Mesenchymal stem cell (in vitro differentiated cells and primary cell): Measurements from ENCODE around the gene UTP3.
"Not testable (repeated sequence)": the region's sequence is repeated elsewhere in the genome, so short reads cannot be mapped to it uniquely, and the experiment has no call there.

Experiments used
- DNase-seq: peaks from one replicate; pipeline ENCODE4 v3.0.0-alpha.2; 2013
- H2AFZ ChIP-seq: one replicate; pipeline ENCODE4 v1.6.1; 2013; ENCODE audit warnings: low read depth, mild to moderate bottlenecking, control low read depth, inconsistent platforms, low read length, moderate library complexity
- H2AK5ac ChIP-seq: 2 replicates; pipeline ENCODE4 v1.6.1; 2013; ENCODE audit warnings: low read length, moderate library complexity, mild to moderate bottlenecking, inconsistent platforms; ENCODE audit not compliant: severe bottlenecking
- H2BK120ac ChIP-seq: one replicate; pipeline ENCODE4 v1.6.1; 2013; ENCODE audit warnings: low read depth, mild to moderate bottlenecking, inconsistent platforms, low read length, moderate library complexity
- H2BK12ac ChIP-seq, 2 experiments: one replicate each; pipeline ENCODE4 v1.6.1; 2013; ENCODE audit warnings: inconsistent platforms in 2 of 2, low read length in 2 of 2, mild to moderate bottlenecking in 2 of 2, moderate library complexity in 2 of 2, control low read depth in 1 of 2
- H2BK15ac ChIP-seq: one replicate; pipeline ENCODE4 v1.6.1; 2013; ENCODE audit warnings: mild to moderate bottlenecking, low read depth, inconsistent platforms; ENCODE audit not compliant: poor library complexity, severe bottlenecking
- H2BK5ac ChIP-seq: 2 replicates; pipeline ENCODE4 v1.6.1; 2013; ENCODE audit warnings: low read depth, mild to moderate bottlenecking, low read length, control low read depth, inconsistent platforms; ENCODE audit not compliant: poor library complexity, severe bottlenecking
- H3K14ac ChIP-seq, 2 experiments: one replicate each; pipeline ENCODE4 v1.6.1; 2013; ENCODE audit warnings: inconsistent platforms in 2 of 2, low read length in 2 of 2, control low read depth in 1 of 2, mild to moderate bottlenecking in 1 of 2, moderate library complexity in 1 of 2
- H3K18ac ChIP-seq, 2 experiments: one replicate each; pipeline ENCODE4 v1.6.1; 2013; ENCODE audit warnings: inconsistent platforms in 2 of 2, low read length in 2 of 2, control low read depth in 1 of 2, low read depth in 1 of 2, mild to moderate bottlenecking in 1 of 2
- H3K23ac ChIP-seq, 2 experiments: one replicate each; pipeline ENCODE4 v1.6.1; 2013; ENCODE audit warnings: inconsistent platforms in 2 of 2, low read length in 2 of 2, mild to moderate bottlenecking in 2 of 2, moderate library complexity in 2 of 2, control low read depth in 1 of 2
- H3K27ac ChIP-seq: 2 replicates; pipeline ENCODE4 v1.5.1; 2013; ENCODE audit warnings: mild to moderate bottlenecking, moderate library complexity, low read length, control low read depth, inconsistent platforms; ENCODE audit not compliant: poor library complexity, severe bottlenecking
- H3K27me3 ChIP-seq, 2 experiments: 2 replicates each; pipeline versions ENCODE4 v1.6.1 to v1.7.0; 2013; ENCODE audit warnings: low read length in 2 of 2, mild to moderate bottlenecking in 2 of 2, moderate library complexity in 2 of 2, control low read depth in 1 of 2, inconsistent platforms in 1 of 2; ENCODE audit not compliant: control insufficient read depth in 1 of 2, insufficient read depth in 1 of 2
- H3K36me3 ChIP-seq, 2 experiments: 2 replicates each; pipeline versions ENCODE4 v1.6.1 to v1.7.0; 2013; ENCODE audit warnings: low read length in 2 of 2, control low read depth in 1 of 2, inconsistent platforms in 1 of 2, low read depth in 1 of 2, mild to moderate bottlenecking in 1 of 2; ENCODE audit not compliant: insufficient read depth in 2 of 2, control insufficient read depth in 1 of 2
- H3K4ac ChIP-seq, 2 experiments: one replicate each; pipeline ENCODE4 v1.6.1; 2013; ENCODE audit warnings: inconsistent platforms in 2 of 2, low read length in 2 of 2, mild to moderate bottlenecking in 2 of 2, moderate library complexity in 2 of 2, control low read depth in 1 of 2, low read depth in 1 of 2
- H3K4me1 ChIP-seq: 2 replicates; pipeline ENCODE4 v1.6.1; 2013; ENCODE audit warnings: low read depth, low read length, control low read depth; ENCODE audit not compliant: control insufficient read depth, insufficient read depth
- H3K4me2 ChIP-seq: 2 replicates; pipeline ENCODE4 v1.6.1; 2013; ENCODE audit warnings: low read length, mild to moderate bottlenecking, inconsistent platforms; ENCODE audit not compliant: poor library complexity, severe bottlenecking
- H3K4me3 ChIP-seq, 2 experiments: 2 replicates each; pipeline versions ENCODE4 v1.5.1 to v1.7.0; 2013; ENCODE audit warnings: low read length in 2 of 2, mild to moderate bottlenecking in 2 of 2, control low read depth in 1 of 2, low read depth in 1 of 2; ENCODE audit not compliant: insufficient read depth in 1 of 2
- H3K79me1 ChIP-seq: replicated peaks from 2 replicates; pipeline ENCODE4 v1.6.1; 2013; ENCODE audit warnings: mild to moderate bottlenecking, control low read depth, low read length, inconsistent platforms; ENCODE audit not compliant: poor library complexity, severe bottlenecking
- H3K9ac ChIP-seq: 2 replicates; pipeline ENCODE4 v1.7.0; 2013; ENCODE audit warnings: mild to moderate bottlenecking, low read length, moderate library complexity
- H3K9me3 ChIP-seq: 2 replicates; pipeline ENCODE4 v1.7.0; 2013; ENCODE audit warnings: mild to moderate bottlenecking, low read length; ENCODE audit not compliant: control insufficient read depth
- H4K8ac ChIP-seq: one replicate; pipeline ENCODE4 v1.6.1; 2013; ENCODE audit warnings: inconsistent platforms, mild to moderate bottlenecking, low read length, moderate library complexity
- H4K91ac ChIP-seq: one replicate; pipeline ENCODE4 v1.6.1; 2013; ENCODE audit warnings: mild to moderate bottlenecking, low read length, inconsistent platforms
- WGBS: methylation state at CpG from one replicate; pipeline ENCODE4 v1.1.7; 2013; ENCODE audit warnings: mixed read lengths; 5-methylcytosine and 5-hydroxymethylcytosine counted together

UTP3 gene

GRCh38 chr4:70660106-70660505 is 28.2 kb upstream of the UTP3 start:
- H3K4me1 ChIP-seq: no peaks in the 10 kb centered on the region
- H4K91ac ChIP-seq: no peak overlapping the region
- no peaks in the 10 kb centered on the region for H3K9me3 ChIP-seq
- H3K79me1 ChIP-seq: no peaks in the 10 kb centered on the region
- H3K27me3 ChIP-seq: no peaks in the 10 kb centered on the region
- no peak overlapping the region for H4K8ac ChIP-seq
- no peak overlapping the region for H3K27ac ChIP-seq
- no peak overlapping the region for H3K4ac ChIP-seq
- no peak overlapping the region for H3K18ac ChIP-seq
- H2BK12ac ChIP-seq: no peak overlapping the region
- H2BK120ac ChIP-seq: no peak overlapping the region
- no peak overlapping the region for H3K4me3 ChIP-seq
- no peak overlapping the region for H3K4me2 ChIP-seq
- H2BK5ac ChIP-seq: no peak overlapping the region
- H3K14ac ChIP-seq: no peak overlapping the region
- H3K9ac ChIP-seq: no peak overlapping the region
- H3K36me3 ChIP-seq: no peaks in the 10 kb centered on the region
- H3K23ac ChIP-seq: no peak overlapping the region
- H2AFZ ChIP-seq: no peak overlapping the region
- no peak for DNase-seq
- 92% methylated on average over 4 of the region's 4 CpGs for WGBS
- H2BK15ac ChIP-seq: no peak overlapping the region
- H2AK5ac ChIP-seq: no peak overlapping the region

DNA sequence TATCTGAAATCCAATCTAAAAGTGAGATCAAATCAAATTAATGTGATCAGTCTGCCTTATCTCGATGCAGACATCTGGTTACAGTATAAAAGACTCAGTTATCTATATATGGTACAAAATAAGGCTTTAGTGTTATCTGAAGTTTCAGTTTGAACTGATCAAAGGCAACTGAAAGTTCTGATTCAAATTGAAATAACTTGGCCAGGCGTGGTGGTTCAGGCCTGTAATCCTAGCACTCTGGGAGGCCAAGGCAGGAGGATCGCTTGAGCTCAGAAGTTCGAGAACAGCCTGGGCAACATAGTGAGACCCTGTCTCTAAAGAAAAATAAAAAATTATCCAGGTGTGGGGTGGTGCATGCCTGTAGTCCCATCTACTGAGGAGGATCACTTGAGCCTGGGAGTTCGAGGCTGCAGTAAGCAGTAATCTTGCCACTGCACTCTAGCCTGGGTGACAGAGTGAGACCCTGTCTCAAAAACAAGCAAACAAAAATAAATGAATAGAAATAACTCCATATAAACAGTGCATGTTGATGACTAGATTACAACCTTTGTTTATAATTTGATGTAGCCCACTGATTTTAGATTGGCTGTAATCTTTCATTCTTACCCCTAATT is 26.9 kb upstream of the UTP3 start:
- not testable (repeated sequence) for DNase-seq, H3K27ac ChIP-seq, H3K4me2 ChIP-seq, H3K9me3 ChIP-seq, H3K36me3 ChIP-seq, H3K4me3 ChIP-seq, H2BK120ac ChIP-seq, H3K9ac ChIP-seq, H2AFZ ChIP-seq, H2AK5ac ChIP-seq, H3K27me3 ChIP-seq, H2BK5ac ChIP-seq, H3K23ac ChIP-seq, H2BK15ac ChIP-seq, H2BK12ac ChIP-seq, H4K8ac ChIP-seq, H3K14ac ChIP-seq, H3K4me1 ChIP-seq, H3K18ac ChIP-seq, H3K79me1 ChIP-seq, H4K91ac ChIP-seq, H3K4ac ChIP-seq
- WGBS: 90% methylated on average over 4 of the region's 5 CpGs

- Histone ChIP-seq H4K8ac (no peak within 1 kb of the TSS), H3K4ac (no peak within 1 kb of the TSS), H2BK12ac (no peak within 1 kb of the TSS), H2AK5ac (no peak within 1 kb of the TSS), H2BK15ac (no peak within 1 kb of the TSS), H3K27ac (no peak within 1 kb of the TSS), H3K9ac (peak within 1 kb of the TSS; percentile 51), H4K91ac (no peak within 1 kb of the TSS), H3K4me3 (no peak within 1 kb of the TSS), H3K9me3 (no peaks in the 10 kb centered on the region), H2BK120ac (no peak within 1 kb of the TSS), H2BK5ac (no peak within 1 kb of the TSS), H3K79me1 (no peaks in the 10 kb centered on the region), H3K4me1 (no peaks in the 10 kb centered on the region), H3K23ac (no peak within 1 kb of the TSS), H3K36me3 (no peaks in the 10 kb centered on the region), H3K14ac (no peak within 1 kb of the TSS), H3K27me3 (no peaks in the 10 kb centered on the region), H3K4me2 (no peak within 1 kb of the TSS), H3K18ac (no peak within 1 kb of the TSS), H2AFZ (no peak within 1 kb of the TSS)
- no peak for DNase-seq
- no CpG with 5 or more reads among the region's 1 CpG for WGBS
Observed at GRCh38 chr4:70666369-70666768, 22.0 kb upstream of the UTP3 start, which contains the start of gene JCHAIN. JCHAIN (minus strand) TSS chr4:70666508; CDS start chr4:70666490, 18 bp downstream.

DNA sequence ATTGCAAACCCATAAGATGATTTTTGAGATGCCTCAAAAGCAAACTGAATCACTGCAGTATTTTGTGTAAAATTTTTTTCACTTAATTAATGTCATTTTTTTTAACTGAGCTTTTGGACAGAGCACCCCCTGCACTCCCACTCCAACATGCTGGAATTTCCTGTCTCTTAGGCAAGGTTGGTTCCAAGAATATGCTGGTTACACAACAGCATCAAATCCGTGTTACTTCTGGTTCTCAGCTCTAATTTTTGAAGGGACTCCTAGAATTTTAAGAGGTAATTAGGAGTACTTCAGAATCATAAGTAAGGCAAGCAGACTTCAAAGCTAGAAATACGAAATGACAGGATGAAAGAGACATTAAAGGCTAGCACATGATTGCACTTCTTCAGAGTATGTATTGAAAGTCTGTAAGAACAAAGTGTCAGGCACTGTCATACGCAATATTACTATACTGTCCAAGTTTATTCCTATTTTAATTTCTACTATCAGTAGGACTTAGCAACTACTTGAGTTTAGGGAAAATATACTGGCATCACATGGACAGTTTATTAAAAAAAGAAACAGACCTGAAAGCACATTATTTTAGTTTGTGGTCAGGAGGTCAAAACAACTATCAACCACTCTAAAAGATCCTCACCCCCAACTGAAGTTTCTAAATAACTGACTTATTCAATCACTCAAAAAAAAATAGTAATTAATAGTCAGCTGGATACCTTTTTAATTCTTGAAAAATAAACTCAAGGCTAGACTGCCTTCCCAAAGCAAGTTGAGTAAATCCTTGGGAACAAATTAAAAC is 20.4 kb upstream of the UTP3 start:
- Histone ChIP-seq H3K18ac (no peak overlapping the region), H4K8ac (no peak overlapping the region), H3K27ac (no peak overlapping the region), H2AK5ac (no peak overlapping the region), H4K91ac (no peak overlapping the region), H3K4me3 (no peak overlapping the region), H3K36me3 (no peaks in the 10 kb centered on the region), H2BK120ac (no peak overlapping the region), H3K9me3 (no peaks in the 10 kb centered on the region), H3K27me3 (no peaks in the 10 kb centered on the region), H3K4me1 (no peaks in the 10 kb centered on the region), H2AFZ (no peak overlapping the region), H3K23ac (no peak overlapping the region), H2BK5ac (no peak overlapping the region), H2BK12ac (no peak overlapping the region), H3K9ac (no peak overlapping the region), H3K14ac (no peak overlapping the region), H3K4me2 (no peak overlapping the region), H3K4ac (no peak overlapping the region), H3K79me1 (no peaks in the 10 kb centered on the region), H2BK15ac (no peak overlapping the region)
- peak; percentile 4 for DNase-seq
- WGBS: 78% methylated on average over 2 of the region's 3 CpGs
